SK-N-SH (cell line): ENCODE results near the gene MRPS15. TPM values are rescaled to one million over a fixed set of nuclear protein-coding genes. Genes with fewer than 3 reads are reported as not detected.

ENCODE experiments used
- CTCF ChIA-PET: fragments of 300-600, 350-600 bp; formaldehyde crosslinking; extraction: SDS; loops from one replicate; lab custom pipeline; 2021; lab: Yijun Ruan, JAX
- POLR2A ChIA-PET: fragments of 350-600 bp; sonication (Branson Sonifier 250); formaldehyde crosslinking; extraction: SDS; loops from one replicate; lab custom pipeline; 2020; ENCODE audit warnings: antibody characterized with exemption, inconsistent platforms; lab: Yijun Ruan, JAX
- DNase-seq: peaks from one replicate; pipeline ENCODE4 v3.0.0; 2012
- H2AFZ ChIP-seq: fragments of 200-600 bp; sonication (generic); 2 replicates; pipeline ENCODE4 v1.8.1; 2016; ENCODE audit warnings: antibody characterized with exemption, mild to moderate bottlenecking, low read depth
- H3F3A ChIP-seq: fragments of 200-600 bp; sonication (generic); replicated peaks from 2 replicates; pipeline ENCODE3; 2016; ENCODE audit warnings: antibody characterized with exemption, mild to moderate bottlenecking; ENCODE audit not compliant: insufficient read depth
- H3K27ac ChIP-seq, 2 experiments: fragments of 200-500 bp in 1 of 2; fragments of 200-600 bp in 1 of 2; sonication (Bioruptor generic) in 1 of 2; sonication (generic), shearing (Covaris generic) in 1 of 2; 2 replicates each; pipeline versions ENCODE4 v1.5.1 to v1.6.1; 2014 to 2016; ENCODE audit warnings: low read depth in 2 of 2, inconsistent platforms in 1 of 2, low read length in 1 of 2, mild to moderate bottlenecking in 1 of 2, mixed read lengths in 1 of 2
- H3K27me3 ChIP-seq: fragments of 200-600 bp; sonication (generic), shearing (Covaris generic); 2 replicates; pipeline ENCODE4 v1.6.1; 2016; ENCODE audit warnings: mixed run types; ENCODE audit not compliant: insufficient read depth
- H3K36me3 ChIP-seq, 2 experiments: fragments of 200-500 bp in 1 of 2; fragments of 200-600 bp in 1 of 2; sonication (Bioruptor generic) in 1 of 2; sonication (generic) in 1 of 2; replicated peaks in 1 of 2; 2 replicates each; pipeline versions ENCODE3 to v1.5.1; 2014 to 2016; ENCODE audit warnings: low read length in 1 of 2, mild to moderate bottlenecking in 1 of 2; ENCODE audit not compliant: insufficient read depth in 2 of 2, control insufficient read depth in 1 of 2
- H3K4me1 ChIP-seq, 2 experiments: fragments of 200-500 bp in 1 of 2; fragments of 200-600 bp in 1 of 2; sonication (Bioruptor generic) in 1 of 2; sonication (generic), shearing (Covaris generic) in 1 of 2; 2 replicates each; pipeline versions ENCODE4 v1.5.1 to v1.6.1; 2014 to 2016; ENCODE audit warnings: low read depth in 1 of 2, low read length in 1 of 2, mixed run types in 1 of 2; ENCODE audit not compliant: insufficient read depth in 2 of 2, control insufficient read depth in 1 of 2
- H3K4me2 ChIP-seq: fragments of 200-600 bp; sonication (generic), shearing (Covaris generic); 2 replicates; pipeline ENCODE4 v1.6.1; 2017; ENCODE audit warnings: mixed run types
- H3K4me3 ChIP-seq, 2 experiments: fragments of 200-500 bp in 1 of 2; fragments of 200-600 bp in 1 of 2; sonication (Bioruptor generic) in 1 of 2; sonication (generic), shearing (Covaris generic) in 1 of 2; 2 replicates each; pipeline versions ENCODE4 v1.5.1 to v1.8.1; 2014 to 2016; ENCODE audit warnings: low read depth in 2 of 2, inconsistent platforms in 1 of 2, low read length in 1 of 2, mild to moderate bottlenecking in 1 of 2, mixed read lengths in 1 of 2, moderate library complexity in 1 of 2
- H3K79me2 ChIP-seq: fragments of 200-600 bp; sonication (generic); 2 replicates; pipeline ENCODE4 v1.8.1; 2017; ENCODE audit warnings: mild to moderate bottlenecking; ENCODE audit not compliant: insufficient read depth
- H3K9ac ChIP-seq: fragments of 200-600 bp; sonication (generic); 2 replicates; pipeline ENCODE4 v1.6.1; 2017; ENCODE audit warnings: mixed run types
- H3K9me2 ChIP-seq: fragments of 200-600 bp; sonication (generic); 2 replicates; pipeline ENCODE4 v1.6.1; 2017; ENCODE audit warnings: mixed run types
- H3K9me3 ChIP-seq: fragments of 200-600 bp; sonication (generic); 2 replicates; pipeline ENCODE4 v1.6.1; 2017; ENCODE audit warnings: mixed run types, mild to moderate bottlenecking, moderate library complexity
- H4K20me1 ChIP-seq: fragments of 200-600 bp; sonication (generic); 2 replicates; pipeline ENCODE4 v1.6.1; 2017; ENCODE audit warnings: mild to moderate bottlenecking, mixed run types; ENCODE audit not compliant: insufficient read depth
- ELF1 ChIP-seq: IDR thresholded peaks from 2 replicates; pipeline ENCODE4 v1.4.0; 2012
- NRF1 ChIP-seq: IDR thresholded peaks from 2 replicates; pipeline ENCODE4 v1.6.1; 2012; ENCODE audit warnings: low read depth, mild to moderate bottlenecking, low read length
- POLR2AphosphoS5 ChIP-seq: IDR thresholded peaks from 2 replicates; pipeline ENCODE4 v1.6.1; 2012; ENCODE audit warnings: low read depth, low read length
- RFX5 ChIP-seq: IDR thresholded peaks from 2 replicates; pipeline ENCODE4 v1.6.1; 2012; ENCODE audit warnings: mild to moderate bottlenecking, improper control_type of control experiment, low read length
- RXRA ChIP-seq: IDR thresholded peaks from 2 replicates; pipeline ENCODE4 v1.4.0; 2012; ENCODE audit warnings: low read depth, mild to moderate bottlenecking, borderline replicate concordance
- SMC3 ChIP-seq: IDR thresholded peaks from 2 replicates; pipeline ENCODE4 v1.6.1; 2012; ENCODE audit warnings: low read depth, low read length, improper control_type of control experiment
- TAF1 ChIP-seq: IDR thresholded peaks from 2 replicates; pipeline ENCODE4 v1.6.1; 2012; ENCODE audit warnings: low read depth, mild to moderate bottlenecking, low read length, moderate library complexity, borderline replicate concordance
- TEAD4 ChIP-seq: IDR thresholded peaks from 2 replicates; pipeline ENCODE4 v1.4.0; 2012; ENCODE audit warnings: mild to moderate bottlenecking, borderline replicate concordance; ENCODE audit not compliant: insufficient read depth
- YY1 ChIP-seq: IDR thresholded peaks from 2 replicates; pipeline ENCODE4 v1.4.0; 2012; ENCODE audit warnings: low read depth, mild to moderate bottlenecking
- whole genome bisulfite sequencing: methylation state at CpG from one replicate; pipeline ENCODE4 v1.1.6; 2017; ENCODE audit warnings: low lambda C conversion rate; 5-methylcytosine and 5-hydroxymethylcytosine counted together
- polyA plus RNA-seq, 3 experiments: library from polyadenylated mRNA; depleted of rRNA; stranded (reverse); fragments of >200 nt; gene quantifications; 2 replicates each; pipeline ENCODE4 v1.2.3, GENCODE V29; 2012
- TF ChIP-seq, protein P1 (sequence below): IDR thresholded peaks from 2 replicates; pipeline ENCODE4 v1.4.0; 2012; ENCODE audit warnings: low read depth, borderline replicate concordance
- TF ChIP-seq, protein P2 (sequence below): fragments of 150-350 bp; IDR thresholded peaks from 2 replicates; pipeline ENCODE4 v1.6.1; 2016; ENCODE audit warnings: mild to moderate bottlenecking, low read depth, low read length
- TF ChIP-seq, protein P3 (sequence below): fragments of 200-600 bp; sonication (generic); IDR thresholded peaks from 2 replicates; pipeline ENCODE4 v1.6.1; 2017; ENCODE audit warnings: antibody characterized with exemption, mild to moderate bottlenecking, moderate library complexity

The MRPS15 gene
- polyA plus RNA-seq, 1 of the 3 experiments (the other 2 are of a cell fraction), result 75.1 TPM

DNA sequence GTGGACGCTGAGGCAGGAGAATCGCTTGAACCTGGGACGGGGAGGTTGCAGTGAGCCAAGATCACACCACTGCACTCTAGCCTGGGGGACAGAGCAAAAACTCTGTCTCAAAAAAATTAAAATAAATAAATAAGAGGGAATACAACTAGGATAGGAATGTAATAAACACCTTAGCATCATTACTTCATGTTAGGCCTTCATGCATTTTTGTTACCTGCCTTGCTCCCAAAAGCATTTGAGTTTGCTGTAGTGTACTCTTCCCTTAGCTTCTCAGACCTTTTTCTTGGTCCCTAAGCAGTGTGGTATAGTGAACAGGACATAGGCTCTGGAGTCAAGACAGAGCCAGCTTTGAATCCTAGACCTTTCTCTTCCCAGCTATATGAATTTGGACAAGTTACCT lies 11.1 kb downstream of the MRPS15 start:
- POLR2A ChIA-PET, result interaction anchor here (1.8 kb wide), 1 partner anchor 11 kb away, joined by 4 read pairs; the partner anchor contains the start of gene MRPS15
- H3K36me3 ChIP-seq, result peaks cover 26 to 31% of the 10 kb centered on the region in 2 experiments
- peaks cover 16% of the 10 kb centered on the region for H3F3A ChIP-seq
- TF ChIP-seq RXRA (no peak), RFX5 (no peak), NRF1 (no peak), YY1 (no peak), ELF1 (no peak)
- H3K9me2 ChIP-seq, result no peaks in the 10 kb centered on the region
- no peak overlapping the region for H2AFZ ChIP-seq
- no peaks in the 10 kb centered on the region for H3K27me3 ChIP-seq
- DNase-seq, result no peak
- H3K4me1 ChIP-seq, result peaks cover 0 to 8% of the 10 kb centered on the region in 2 experiments; a peak in 1 of 4 replicates
- no peak overlapping the region for H3K27ac ChIP-seq
- H3K9ac ChIP-seq, result no peak overlapping the region
- CTCF ChIA-PET, result no interaction called here
- H3K9me3 ChIP-seq, result no peaks in the 10 kb centered on the region
- H4K20me1 ChIP-seq, result no peaks in the 10 kb centered on the region
- no peak overlapping the region for H3K4me3 ChIP-seq
- WGBS, result 91% methylated on average over 3 of the region's 3 CpGs
- peaks cover 7% of the 10 kb centered on the region for H3K79me2 ChIP-seq
- H3K4me2 ChIP-seq, result no peak overlapping the region

DNA sequence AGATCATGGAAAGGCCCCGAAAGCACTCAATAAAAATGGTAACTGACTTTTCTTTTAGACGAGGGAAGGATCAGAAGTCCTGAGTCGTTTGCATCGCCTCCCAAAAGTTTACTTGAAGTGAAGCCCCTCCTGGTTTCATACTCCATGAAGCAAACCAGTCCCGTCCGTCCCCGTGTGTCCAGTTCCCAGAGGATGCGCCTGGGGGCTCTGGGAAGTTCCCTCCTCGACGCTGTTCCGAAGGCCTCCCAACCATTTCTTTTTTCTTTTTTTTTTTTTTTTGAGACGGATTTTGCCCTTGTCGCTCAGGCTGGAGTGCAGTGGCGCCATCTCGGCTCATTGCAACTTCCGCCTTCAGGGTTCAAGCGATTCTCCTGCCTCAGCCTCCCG lies 13.3 kb downstream of the MRPS15 start:
- POLR2A ChIA-PET, result interaction anchor here (0.9 to 2.8 kb wide), 4 partner anchors 8 to 64 kb away, joined by 3 to 22 read pairs (median 4); partner anchors contain the start of gene MRPS15
- no peaks in the 10 kb centered on the region for H3K27me3 ChIP-seq

More for the DNA sequence above, 13.3 kb downstream of the MRPS15 start:
- Histone ChIP-seq H3K79me2 (peaks cover 7% of the 10 kb centered on the region), H3K36me3 (peaks cover 9 to 17% of the 10 kb centered on the region in 2 experiments), H3K9ac (peak overlapping the region; percentile 85), H3K4me3 (peak overlapping the region; percentile 74 to 80), H2AFZ (peak overlapping the region; percentile 91), H3K4me2 (peak overlapping the region; percentile 91), H3K9me2 (no peaks in the 10 kb centered on the region), H3F3A (peaks cover 12% of the 10 kb centered on the region), H3K27ac (peak overlapping the region; percentile 91 to 94), H4K20me1 (no peaks in the 10 kb centered on the region), H3K4me1 (peaks cover 0 to 8% of the 10 kb centered on the region in 2 experiments; a peak in 1 of 4 replicates), H3K9me3 (no peaks in the 10 kb centered on the region)
- DNase-seq, result peak; percentile 58
- TF ChIP-seq TAF1 (no peak), TEAD4 (no peak), SMC3 (no peak), POLR2AphosphoS5 (no peak)
- TF ChIP-seq, protein P1, sequence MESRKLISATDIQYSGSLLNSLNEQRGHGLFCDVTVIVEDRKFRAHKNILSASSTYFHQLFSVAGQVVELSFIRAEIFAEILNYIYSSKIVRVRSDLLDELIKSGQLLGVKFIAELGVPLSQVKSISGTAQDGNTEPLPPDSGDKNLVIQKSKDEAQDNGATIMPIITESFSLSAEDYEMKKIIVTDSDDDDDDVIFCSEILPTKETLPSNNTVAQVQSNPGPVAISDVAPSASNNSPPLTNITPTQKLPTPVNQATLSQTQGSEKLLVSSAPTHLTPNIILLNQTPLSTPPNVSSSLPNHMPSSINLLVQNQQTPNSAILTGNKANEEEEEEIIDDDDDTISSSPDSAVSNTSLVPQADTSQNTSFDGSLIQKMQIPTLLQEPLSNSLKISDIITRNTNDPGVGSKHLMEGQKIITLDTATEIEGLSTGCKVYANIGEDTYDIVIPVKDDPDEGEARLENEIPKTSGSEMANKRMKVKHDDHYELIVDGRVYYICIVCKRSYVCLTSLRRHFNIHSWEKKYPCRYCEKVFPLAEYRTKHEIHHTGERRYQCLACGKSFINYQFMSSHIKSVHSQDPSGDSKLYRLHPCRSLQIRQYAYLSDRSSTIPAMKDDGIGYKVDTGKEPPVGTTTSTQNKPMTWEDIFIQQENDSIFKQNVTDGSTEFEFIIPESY, result no peak
- TF ChIP-seq, protein P2, sequence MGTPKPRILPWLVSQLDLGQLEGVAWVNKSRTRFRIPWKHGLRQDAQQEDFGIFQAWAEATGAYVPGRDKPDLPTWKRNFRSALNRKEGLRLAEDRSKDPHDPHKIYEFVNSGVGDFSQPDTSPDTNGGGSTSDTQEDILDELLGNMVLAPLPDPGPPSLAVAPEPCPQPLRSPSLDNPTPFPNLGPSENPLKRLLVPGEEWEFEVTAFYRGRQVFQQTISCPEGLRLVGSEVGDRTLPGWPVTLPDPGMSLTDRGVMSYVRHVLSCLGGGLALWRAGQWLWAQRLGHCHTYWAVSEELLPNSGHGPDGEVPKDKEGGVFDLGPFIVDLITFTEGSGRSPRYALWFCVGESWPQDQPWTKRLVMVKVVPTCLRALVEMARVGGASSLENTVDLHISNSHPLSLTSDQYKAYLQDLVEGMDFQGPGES, result no peak
- TF ChIP-seq, protein P3, sequence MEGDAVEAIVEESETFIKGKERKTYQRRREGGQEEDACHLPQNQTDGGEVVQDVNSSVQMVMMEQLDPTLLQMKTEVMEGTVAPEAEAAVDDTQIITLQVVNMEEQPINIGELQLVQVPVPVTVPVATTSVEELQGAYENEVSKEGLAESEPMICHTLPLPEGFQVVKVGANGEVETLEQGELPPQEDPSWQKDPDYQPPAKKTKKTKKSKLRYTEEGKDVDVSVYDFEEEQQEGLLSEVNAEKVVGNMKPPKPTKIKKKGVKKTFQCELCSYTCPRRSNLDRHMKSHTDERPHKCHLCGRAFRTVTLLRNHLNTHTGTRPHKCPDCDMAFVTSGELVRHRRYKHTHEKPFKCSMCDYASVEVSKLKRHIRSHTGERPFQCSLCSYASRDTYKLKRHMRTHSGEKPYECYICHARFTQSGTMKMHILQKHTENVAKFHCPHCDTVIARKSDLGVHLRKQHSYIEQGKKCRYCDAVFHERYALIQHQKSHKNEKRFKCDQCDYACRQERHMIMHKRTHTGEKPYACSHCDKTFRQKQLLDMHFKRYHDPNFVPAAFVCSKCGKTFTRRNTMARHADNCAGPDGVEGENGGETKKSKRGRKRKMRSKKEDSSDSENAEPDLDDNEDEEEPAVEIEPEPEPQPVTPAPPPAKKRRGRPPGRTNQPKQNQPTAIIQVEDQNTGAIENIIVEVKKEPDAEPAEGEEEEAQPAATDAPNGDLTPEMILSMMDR, result no peak
- CTCF ChIA-PET, result interaction anchor here (0.8 to 1.8 kb wide), 6 partner anchors 17 to 316 kb away, joined by 3 to 6 read pairs (median 3); no protein-coding TSS in a partner anchor
- WGBS, result 35% methylated on average over 18 of the region's 18 CpGs
